PC-9 (cell line): ENCODE measurements around the gene DPP9. TPM values are rescaled to one million over a fixed set of nuclear protein-coding genes. Genes with fewer than 3 reads are reported as not detected.

Experiments used
- BruUV-seq: library from RNA; stranded (reverse); fragments of 400-500 nt; replicated peaks from 2 replicates; lab custom pipeline; 2021; lab: Mats Ljungman, UMichigan
- CTCF ChIA-PET: fragments of 300-600 bp; sonication (Branson Sonifier 250); formaldehyde crosslinking; loops from one replicate; lab custom pipeline; 2022; ENCODE audit warnings: antibody characterized with exemption; lab: Charles Lee
- POLR2A ChIA-PET: fragments of 300-600 bp; sonication (Branson Sonifier 250); formaldehyde crosslinking; loops from one replicate; lab custom pipeline; 2022; ENCODE audit warnings: antibody characterized with exemption; ENCODE audit not compliant: unreplicated experiment; lab: Charles Lee
- DNase-seq, 2 experiments: peaks; one replicate each; pipeline versions ENCODE4 v3.0.0 to v3.0.0-alpha.2; 2015 to 2022; ENCODE audit warnings: mixed read lengths in 1 of 2
- H2AFZ ChIP-seq: fragments of 200-600 bp; sonication (generic); 2 replicates; pipeline ENCODE4 v1.8.1; 2017; ENCODE audit warnings: antibody characterized with exemption
- H3F3A ChIP-seq: fragments of 200-600 bp; sonication (generic); 2 replicates; pipeline ENCODE4 v1.8.1; 2017; ENCODE audit warnings: antibody characterized with exemption, mild to moderate bottlenecking, low read depth; ENCODE audit not compliant: insufficient read depth
- H3K27ac ChIP-seq: fragments of 200-600 bp; sonication (generic); 2 replicates; pipeline ENCODE4 v1.6.1; 2016; ENCODE audit warnings: mixed run types
- H3K27me3 ChIP-seq: fragments of 200-600 bp; sonication (generic); 2 replicates; pipeline ENCODE4 v1.6.1; 2016; ENCODE audit warnings: low read depth, mixed run types; ENCODE audit not compliant: insufficient read depth
- H3K36me3 ChIP-seq: fragments of 200-600 bp; sonication (generic); 2 replicates; pipeline ENCODE4 v1.6.1; 2016; ENCODE audit warnings: low read depth, mixed run types
- H3K4me1 ChIP-seq: fragments of 200-600 bp; sonication (generic); replicated peaks from 2 replicates; pipeline ENCODE4 v1.6.1; 2016; ENCODE audit warnings: mixed run types; ENCODE audit not compliant: insufficient read depth
- H3K4me2 ChIP-seq: fragments of 200-600 bp; sonication (generic); 2 replicates; pipeline ENCODE4 v1.6.1; 2017; ENCODE audit warnings: mixed run types
- H3K4me3 ChIP-seq: fragments of 200-600 bp; sonication (generic); 2 replicates; pipeline ENCODE4 v1.6.1; 2016; ENCODE audit warnings: mixed run types
- H3K79me2 ChIP-seq: fragments of 200-600 bp; sonication (generic); 2 replicates; pipeline ENCODE4 v1.6.1; 2017; ENCODE audit warnings: low read depth, mixed run types
- H3K9me2 ChIP-seq: fragments of 200-600 bp; sonication (generic); 2 replicates; pipeline ENCODE4 v1.8.1; 2017; ENCODE audit warnings: mild to moderate bottlenecking; ENCODE audit not compliant: insufficient read depth
- H3K9me3 ChIP-seq: fragments of 200-600 bp; sonication (generic); 2 replicates; pipeline ENCODE4 v1.8.1; 2016; ENCODE audit warnings: low read depth; ENCODE audit not compliant: insufficient read depth
- H4K20me1 ChIP-seq: fragments of 200-600 bp; sonication (generic); 2 replicates; pipeline ENCODE4 v1.8.1; 2017; ENCODE audit not compliant: insufficient read depth
- CTCF ChIP-seq: fragments of 200-600 bp; sonication (generic); conservative IDR thresholded peaks from 2 replicates; pipeline ENCODE4 v1.6.1; 2017; ENCODE audit warnings: mixed run types, antibody characterized with exemption, mild to moderate bottlenecking, moderate library complexity
- EZH2 ChIP-seq: fragments of 200-600 bp; sonication (generic); IDR thresholded peaks from 2 replicates; pipeline ENCODE4 v1.8.0; 2017; ENCODE audit warnings: antibody characterized with exemption, low read depth
- intact Hi-C: fragments of 100-400 bp; cut with micrococcal nuclease; formaldehyde crosslinking; loops from one replicate; pipeline ENCODE4 v1.10.0; 2022; ENCODE audit not compliant: unreplicated experiment
- total RNA-seq: library from RNA; stranded (reverse); gene quantifications from 2 replicates; pipeline ENCODE4 v1.2.3, GENCODE V29; 2021

DPP9 gene
- total RNA-seq, 1 experiment from 2014 or later, result 85.3 TPM

GRCh38 chr19:4730740-4731171 lies 7.1 kb upstream of the DPP9 start:
- CTCF ChIA-PET, result no interaction called here
- DNase-seq, result peak in 1 of 2 experiments; percentile 38
- POLR2A ChIA-PET, result no interaction called here
- Histone ChIP-seq H2AFZ (no peak overlapping the region), H3K4me3 (no peak overlapping the region), H4K20me1 (no peaks in the 10 kb centered on the region), H3K4me2 (no peak overlapping the region), H3F3A (no peaks in the 10 kb centered on the region), H3K79me2 (no peaks in the 10 kb centered on the region), H3K27me3 (0 out of 2 replicates have a peak, but pooled peaks cover 3% of the 10 kb centered on the region), H3K4me1 (no peaks in the 10 kb centered on the region), H3K27ac (no peak overlapping the region), H3K36me3 (no peaks in the 10 kb centered on the region), H3K9me3 (no peaks in the 10 kb centered on the region), H3K9me2 (no peaks in the 10 kb centered on the region)
- TF ChIP-seq EZH2 (no peak), CTCF (peak; percentile 49)
- BruUV-seq, result no TSS peak
- intact Hi-C loops, result no loop called here

GRCh38 chr19:4728871-4729270 lies 5.2 kb upstream of the DPP9 start:
- no peak for TF ChIP-seq CTCF
- TF ChIP-seq EZH2, result no peak

GRCh38 chr19:4722671-4723594 lies 709 bp downstream of the DPP9 start:
- Histone ChIP-seq H3K9me2 (no peaks in the 10 kb centered on the region), H3K79me2 (peaks cover 27% of the 10 kb centered on the region), H3F3A (peaks cover 8% of the 10 kb centered on the region; the same call in 1 of the 2 replicates), H3K4me1 (peaks cover 9% of the 10 kb centered on the region), H2AFZ (no peak overlapping the region), H3K36me3 (no peaks in the 10 kb centered on the region), H3K27me3 (no peaks in the 10 kb centered on the region), H3K4me2 (peak overlapping the region; percentile 70), H3K9me3 (no peaks in the 10 kb centered on the region), H3K27ac (no peak overlapping the region), H4K20me1 (no peaks in the 10 kb centered on the region), H3K4me3 (peak overlapping the region; percentile 56)
- ChIA-PET POLR2A (no interaction called here), CTCF (no interaction called here)
- TF ChIP-seq CTCF (no peak), EZH2 (no peak)
- no TSS peak for BruUV-seq
- DNase-seq, result no peak
- intact Hi-C loops, result loop anchor here (1.0 to 10.0 kb wide), 4 partner anchors 10 to 348 kb away; no protein-coding TSS in a partner anchor

More at GRCh38 chr19:4728871-4729270, 5.2 kb upstream of the DPP9 start:
- no peak overlapping the region for H2AFZ ChIP-seq
- H3F3A ChIP-seq, result no peaks in the 10 kb centered on the region
- H3K9me2 ChIP-seq, result no peaks in the 10 kb centered on the region
- DNase-seq, result no peak
- H3K4me3 ChIP-seq, result no peak overlapping the region
- no TSS peak for BruUV-seq
- H4K20me1 ChIP-seq, result no peaks in the 10 kb centered on the region
- H3K79me2 ChIP-seq, result no peaks in the 10 kb centered on the region
- H3K27ac ChIP-seq, result no peak overlapping the region
- no peaks in the 10 kb centered on the region for H3K27me3 ChIP-seq
- no peaks in the 10 kb centered on the region for H3K36me3 ChIP-seq
- ChIA-PET POLR2A (no interaction called here), CTCF (interaction anchor here (1.0 kb wide), 1 partner anchor 62 kb away, joined by 18 read pairs; no protein-coding TSS in a partner anchor)
- H3K9me3 ChIP-seq, result no peaks in the 10 kb centered on the region
- H3K4me2 ChIP-seq, result no peak overlapping the region
- intact Hi-C loops, result loop anchor here (10.0 kb wide), 2 partner anchors 306 to 354 kb away; no protein-coding TSS in a partner anchor
- H3K4me1 ChIP-seq, result no peaks in the 10 kb centered on the region
